OCI-LY1 (cell line): Measurements from ENCODE around the gene CAPN12.

Experiments used
- EZH2 ChIP-seq: fragments of 200-600 bp; sonication (generic), shearing (Covaris generic); IDR thresholded peaks from 2 replicates; pipeline ENCODE4 v1.8.0; 2017; ENCODE audit warnings: borderline replicate concordance, mixed run types, mild to moderate bottlenecking, antibody characterized with exemption, low read length, moderate library complexity, mixed read lengths
- TF ChIP-seq, protein P1 (sequence below): fragments of 200-600 bp; sonication (generic), shearing (Covaris generic); IDR thresholded peaks from 2 replicates; pipeline ENCODE4 v1.5.1; 2017; ENCODE audit warnings: mild to moderate bottlenecking, antibody characterized with exemption, low read length, moderate library complexity, mixed read lengths

DNA sequence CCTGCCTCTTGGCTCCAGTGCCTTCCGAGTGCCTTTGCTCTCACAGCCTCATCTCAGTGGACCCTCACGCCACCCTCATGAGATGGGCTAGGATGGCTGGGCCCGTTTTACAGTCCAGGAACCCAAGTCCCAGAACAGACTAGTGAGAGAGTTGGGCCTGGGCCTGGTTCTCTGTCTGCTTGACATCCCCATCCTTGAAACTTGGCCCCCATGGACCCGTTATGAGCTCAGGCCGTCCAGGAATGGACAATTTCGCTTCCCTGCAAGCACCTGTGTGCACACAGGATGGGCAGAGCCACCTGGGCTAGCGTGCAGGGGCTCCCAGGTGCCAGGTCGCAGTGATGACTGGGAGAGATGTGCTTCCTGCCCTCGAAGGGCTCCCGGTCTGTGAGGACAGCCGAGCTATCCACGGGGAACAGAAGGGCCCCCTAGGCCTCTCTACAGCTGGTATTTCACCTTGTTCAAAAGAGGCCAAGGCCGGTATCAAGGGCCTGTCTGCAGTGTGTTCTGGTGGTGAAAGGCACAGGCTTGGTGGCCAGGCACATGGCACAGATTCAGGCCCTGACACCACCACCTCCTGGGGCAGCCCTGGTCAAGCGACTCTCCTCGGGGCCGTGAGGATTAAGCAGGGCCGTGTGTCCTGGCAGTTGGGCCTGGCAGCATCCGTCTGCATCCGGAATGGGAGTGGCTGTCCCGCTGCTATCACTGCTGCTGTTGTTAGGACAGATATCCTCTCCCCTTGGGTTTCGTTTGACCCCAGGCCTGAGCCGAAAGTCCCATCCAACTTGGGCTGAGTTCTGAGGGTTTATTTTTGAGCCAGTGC lies 38.9 kb downstream of the CAPN12 start:
- TF ChIP-seq, protein P1, sequence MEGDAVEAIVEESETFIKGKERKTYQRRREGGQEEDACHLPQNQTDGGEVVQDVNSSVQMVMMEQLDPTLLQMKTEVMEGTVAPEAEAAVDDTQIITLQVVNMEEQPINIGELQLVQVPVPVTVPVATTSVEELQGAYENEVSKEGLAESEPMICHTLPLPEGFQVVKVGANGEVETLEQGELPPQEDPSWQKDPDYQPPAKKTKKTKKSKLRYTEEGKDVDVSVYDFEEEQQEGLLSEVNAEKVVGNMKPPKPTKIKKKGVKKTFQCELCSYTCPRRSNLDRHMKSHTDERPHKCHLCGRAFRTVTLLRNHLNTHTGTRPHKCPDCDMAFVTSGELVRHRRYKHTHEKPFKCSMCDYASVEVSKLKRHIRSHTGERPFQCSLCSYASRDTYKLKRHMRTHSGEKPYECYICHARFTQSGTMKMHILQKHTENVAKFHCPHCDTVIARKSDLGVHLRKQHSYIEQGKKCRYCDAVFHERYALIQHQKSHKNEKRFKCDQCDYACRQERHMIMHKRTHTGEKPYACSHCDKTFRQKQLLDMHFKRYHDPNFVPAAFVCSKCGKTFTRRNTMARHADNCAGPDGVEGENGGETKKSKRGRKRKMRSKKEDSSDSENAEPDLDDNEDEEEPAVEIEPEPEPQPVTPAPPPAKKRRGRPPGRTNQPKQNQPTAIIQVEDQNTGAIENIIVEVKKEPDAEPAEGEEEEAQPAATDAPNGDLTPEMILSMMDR = no peak
- TF ChIP-seq EZH2 = no peak
